TTC549 (cell line): ENCODE results near the gene MINDY3.
"Not testable (repeated sequence)": the region's sequence is repeated elsewhere in the genome, so short reads cannot be mapped to it uniquely, and the experiment has no call there.

Experiments used
- FAIRE-seq: peaks from 2 replicates; lab custom pipeline; 2012; peaks lifted over from hg19 to GRCh38; lab: Jason Lieb, UNC

Gene MINDY3

GRCh38 chr10:15859906-15860691 is at the start of gene MINDY3:
MINDY3 (minus strand) TSS chr10:15860507; CDS start chr10:15860299, 208 bp downstream.
- FAIRE-seq, result peak; percentile 50

DNA sequence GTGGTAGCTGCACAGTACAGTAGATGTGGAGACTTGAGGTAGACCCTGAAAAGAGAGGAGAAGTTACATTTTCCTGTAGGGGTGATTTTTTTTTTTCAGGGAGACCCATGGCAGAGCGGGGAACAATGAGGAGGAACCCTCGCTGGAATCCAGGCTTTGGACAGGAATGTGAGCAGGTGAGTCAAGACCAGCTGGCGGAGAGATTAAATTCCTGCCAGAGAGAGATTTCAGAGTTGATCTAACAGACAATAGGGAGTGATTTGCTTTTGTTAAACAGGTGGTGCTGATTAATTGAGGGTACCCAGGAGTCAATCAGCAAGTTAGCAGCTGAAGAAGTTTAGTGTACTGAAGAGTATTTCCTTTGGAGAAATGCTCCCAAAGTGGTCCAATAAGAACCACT is 41.6 kb upstream of the MINDY3 start:
- no peak for FAIRE-seq

DNA sequence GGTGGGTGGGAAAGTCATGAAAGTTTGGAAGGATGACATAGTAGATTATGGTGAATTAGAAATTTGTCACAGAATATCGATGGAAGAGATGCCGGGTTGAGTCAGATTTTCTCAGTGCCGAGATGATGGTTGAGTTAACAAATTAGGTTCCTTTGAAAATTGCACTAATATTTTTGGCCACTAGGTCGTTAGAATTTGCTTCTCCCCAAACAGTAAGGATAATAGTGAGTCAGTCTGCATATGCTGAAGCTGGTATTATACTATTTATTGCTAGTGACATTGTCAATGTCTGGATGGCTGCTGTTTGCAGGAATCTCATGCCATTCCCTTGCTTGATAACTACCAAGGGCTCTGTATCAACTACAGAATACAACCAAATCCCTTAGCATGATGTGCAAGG is 37.7 kb upstream of the MINDY3 start:
- no peak for FAIRE-seq

- FAIRE-seq, result no peak
Observed at GRCh38 chr10:15897287-15897686, 37.0 kb upstream of the MINDY3 start.

DNA sequence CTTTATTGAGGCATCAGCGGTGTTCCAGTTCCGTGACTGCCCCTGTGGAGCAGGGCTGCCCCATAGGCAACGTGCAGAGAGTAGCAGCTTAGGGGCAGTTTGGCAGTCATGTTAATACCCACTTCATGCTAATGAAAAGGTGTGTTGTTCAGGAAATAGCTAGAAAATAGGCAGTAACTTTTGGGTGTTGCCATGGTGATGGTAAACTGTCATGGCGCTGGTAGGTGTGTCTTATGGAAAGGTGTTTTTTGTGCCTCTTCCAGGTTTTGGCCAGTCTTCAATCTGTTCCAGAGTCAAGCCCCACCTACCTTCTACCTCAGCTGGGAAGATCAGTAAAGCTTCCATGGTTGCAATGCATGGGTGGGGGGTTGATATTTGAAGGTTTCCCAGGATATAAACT is 36.3 kb upstream of the MINDY3 start:
- FAIRE-seq, result no peak

DNA sequence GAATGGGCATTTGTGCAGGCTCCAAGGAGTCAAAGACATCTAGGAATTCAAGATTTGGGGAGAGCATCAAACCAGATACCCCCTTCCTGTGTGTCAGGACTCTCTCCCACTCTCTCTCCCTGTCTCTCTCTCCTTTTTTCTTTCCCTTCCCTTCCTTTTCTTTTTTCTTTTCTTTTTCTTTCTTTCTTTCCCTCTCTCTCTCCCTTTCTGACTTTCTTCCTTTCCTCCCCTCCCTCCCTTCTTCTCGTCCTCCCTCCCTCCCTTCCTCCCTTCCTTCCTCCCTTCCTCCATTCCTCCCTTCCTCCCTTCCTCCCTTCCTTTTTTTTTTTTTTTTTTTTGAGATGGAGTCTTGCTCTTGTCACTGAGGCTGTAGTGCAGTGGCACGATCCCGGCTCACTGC is 24.1 kb upstream of the MINDY3 start:
- FAIRE-seq, result no peak

DNA sequence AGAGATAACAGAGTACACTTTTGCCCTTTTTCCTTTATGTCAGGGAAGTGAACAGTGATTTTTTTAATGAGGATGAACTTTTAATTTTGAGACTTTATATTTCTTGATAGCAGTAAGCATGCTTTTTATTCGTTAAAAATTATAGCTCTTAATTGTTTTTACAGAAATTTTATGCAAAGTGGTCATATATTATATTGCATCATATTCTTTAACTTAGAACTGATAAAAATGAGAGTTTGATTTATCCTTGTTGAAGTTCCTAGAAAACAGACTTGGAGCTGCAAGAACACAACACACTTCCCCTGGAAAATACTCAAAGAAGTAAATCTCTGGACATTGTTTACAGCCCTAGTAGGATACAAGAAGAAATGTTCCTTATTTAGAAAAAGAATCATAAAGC is 21.2 kb upstream of the MINDY3 start:
- FAIRE-seq, result no peak

DNA sequence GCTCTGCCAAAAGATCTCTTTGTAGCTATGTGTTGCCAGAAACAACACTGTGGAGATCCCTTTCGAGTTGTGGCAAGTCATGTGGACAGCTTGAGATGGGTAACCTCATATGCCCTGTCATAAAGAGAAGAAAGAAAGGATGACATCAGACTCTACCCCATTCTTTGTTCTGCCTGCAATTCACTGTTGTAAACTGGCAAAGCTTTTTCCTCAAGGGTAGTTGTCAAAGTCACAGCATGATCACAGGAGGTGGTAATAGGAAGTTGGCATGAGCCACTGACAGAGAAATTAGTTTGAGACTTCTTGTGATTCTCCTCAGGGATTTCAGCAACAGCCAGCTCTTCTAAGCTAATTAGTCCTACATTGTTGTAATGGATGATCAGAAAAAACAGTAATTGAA is 19.4 kb upstream of the MINDY3 start:
- FAIRE-seq, result no peak

DNA sequence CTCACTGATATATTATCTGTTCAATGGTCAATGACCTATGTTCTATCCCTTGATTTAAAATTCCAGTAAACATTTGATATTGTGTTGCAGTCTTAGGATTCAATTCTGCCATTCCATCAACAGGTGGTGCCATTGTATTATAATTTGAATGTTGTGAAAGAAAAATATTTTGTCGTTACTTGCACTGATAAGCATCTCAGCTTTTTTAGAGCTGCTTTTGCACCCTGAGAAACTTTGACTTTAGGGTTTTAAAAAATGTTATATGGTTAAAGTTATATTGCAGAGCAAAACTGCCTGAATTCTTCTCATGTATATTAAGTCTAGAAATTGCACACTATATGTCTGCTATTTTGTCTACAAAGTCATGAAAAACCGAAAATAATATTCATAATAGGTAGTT is 18.8 kb upstream of the MINDY3 start:
- peak; percentile 90 for FAIRE-seq

GRCh38 chr10:15877836-15878576 is 17.7 kb upstream of the MINDY3 start:
- no peak for FAIRE-seq

- not testable (repeated sequence) for FAIRE-seq
Observed at GRCh38 chr10:15876274-15876673, 16.0 kb upstream of the MINDY3 start.

GRCh38 chr10:15872645-15873044 is 12.3 kb upstream of the MINDY3 start:
- FAIRE-seq, result not testable (repeated sequence)

GRCh38 chr10:15871823-15872222 is 11.5 kb upstream of the MINDY3 start:
- no peak for FAIRE-seq

GRCh38 chr10:15869935-15870334 is 9.6 kb upstream of the MINDY3 start:
- no peak for FAIRE-seq

DNA sequence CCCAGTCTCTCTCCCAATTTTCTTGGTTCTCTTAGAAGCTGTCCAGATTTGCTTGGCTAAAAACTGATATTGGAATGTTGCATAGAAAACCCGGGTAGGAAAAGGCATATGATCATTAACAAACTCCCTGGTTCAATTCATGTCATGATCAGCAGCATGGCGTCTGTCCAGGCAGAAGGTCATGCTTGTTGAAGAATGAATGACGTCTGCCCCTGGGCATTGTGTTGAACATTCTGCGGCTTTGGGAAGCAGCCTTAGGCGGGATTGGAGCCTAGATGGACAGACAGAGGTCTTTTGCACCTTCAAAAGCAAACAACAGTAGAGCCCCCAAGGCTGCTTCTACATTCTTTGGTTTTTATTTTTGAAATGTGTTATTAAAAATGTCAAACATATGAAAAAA is 7.7 kb upstream of the MINDY3 start:
- no peak for FAIRE-seq

- FAIRE-seq, result no peak
Observed at GRCh38 chr10:15865304-15865703, 5.0 kb upstream of the MINDY3 start.

DNA sequence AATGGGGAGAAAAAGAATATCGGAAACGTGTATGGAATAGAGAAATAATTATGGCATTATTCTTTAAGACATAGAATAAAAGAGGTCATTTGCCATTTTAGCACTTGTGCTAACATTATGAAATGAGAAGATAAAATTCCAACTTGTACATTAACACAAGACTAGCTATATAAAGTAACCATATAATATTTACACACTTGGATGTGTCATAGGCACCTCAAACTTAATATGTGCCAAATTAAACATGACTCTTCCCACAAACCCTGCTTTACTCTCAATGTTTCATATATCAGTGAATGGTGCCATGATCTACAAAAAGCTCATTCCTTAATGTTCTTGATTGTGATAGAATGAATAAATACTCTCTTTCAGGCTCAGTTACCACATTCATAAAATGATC is 4.1 kb upstream of the MINDY3 start:
- FAIRE-seq, result no peak

- FAIRE-seq, result no peak
Observed at GRCh38 chr10:15863733-15864132, 3.4 kb upstream of the MINDY3 start.

DNA sequence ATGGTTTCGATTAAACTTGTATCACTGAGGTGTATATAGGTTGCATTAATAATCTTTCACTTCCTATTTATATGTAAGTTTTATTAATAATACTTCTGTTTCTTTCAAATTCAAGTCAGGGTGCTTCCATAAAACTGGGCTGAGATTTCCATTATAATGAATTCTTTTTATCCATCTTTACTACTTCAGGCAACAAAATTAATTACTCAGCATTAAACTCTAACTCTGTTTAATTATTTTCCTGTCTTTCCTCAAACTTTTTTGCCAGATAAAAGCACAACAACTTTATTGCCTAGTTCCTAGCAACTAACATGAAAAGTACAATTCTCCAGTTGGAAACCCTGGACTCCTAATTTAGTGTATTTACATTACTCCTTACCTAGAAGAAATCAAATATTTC is 3.0 kb upstream of the MINDY3 start:
- FAIRE-seq, result no peak

GRCh38 chr10:15860692-15861201 is 440 bp upstream of the MINDY3 start:
- no peak for FAIRE-seq

- FAIRE-seq, result no peak
Observed at GRCh38 chr10:15859509-15859905, 800 bp downstream of the MINDY3 start.

GRCh38 chr10:15858861-15859281 is 1.4 kb downstream of the MINDY3 start:
- FAIRE-seq, result no peak

GRCh38 chr10:15857107-15857575 is 3.2 kb downstream of the MINDY3 start:
- no peak for FAIRE-seq
